GM12878 (cell line): ENCODE results near the gene LHB. TPM values are rescaled to one million over a fixed set of nuclear protein-coding genes. Genes with fewer than 3 reads are reported as not detected.

Experiments used
- ATAC-seq: fragments of 200-7000 bp; cut with Tn5 transposase; 3 replicates; pipeline ENCODE4 v1.9.1; 2020; ENCODE audit warnings: mild to moderate bottlenecking, moderate library complexity
- BruUV-seq: library from RNA; stranded (reverse); fragments of 400-500 nt; replicated peaks from 2 replicates; lab custom pipeline; 2021; lab: Mats Ljungman, UMichigan
- CTCF ChIA-PET: fragments of 300-600 bp; sonication (Branson Sonifier 250); formaldehyde crosslinking; extraction: SDS; loops from one replicate; lab custom pipeline; 2021; ENCODE audit warnings: inconsistent platforms; lab: Yijun Ruan, JAX
- POLR2A ChIA-PET: fragments of 350-600 bp; formaldehyde crosslinking; extraction: SDS; loops from one replicate; lab custom pipeline; 2021; ENCODE audit warnings: inconsistent platforms; lab: Charles Lee
- RAD21 ChIA-PET: fragments of 300-600 bp; sonication (Branson Sonifier 250); formaldehyde crosslinking; loops from one replicate; lab custom pipeline; 2023; ENCODE audit warnings: antibody characterized with exemption; ENCODE audit not compliant: unreplicated experiment; lab: Charles Lee
- SMC1A ChIA-PET: fragments of 300-600 bp; sonication (Branson Sonifier 250); formaldehyde crosslinking; loops from one replicate; lab custom pipeline; 2023; ENCODE audit not compliant: unreplicated experiment, uncharacterized antibody; lab: Charles Lee
- DNase-seq: peaks from one replicate; pipeline ENCODE4 v3.0.0-alpha.2; 2011; ENCODE audit warnings: low read depth, low spot score
- FAIRE-seq: peaks from 3 replicates; lab custom pipeline; 2011; peaks lifted over from hg19 to GRCh38; lab: Jason Lieb, UNC
- H2AFZ ChIP-seq: 2 replicates; pipeline ENCODE4 v1.6.0; 2011; ENCODE audit warnings: low read depth, low read length, control low read depth; ENCODE audit not compliant: control insufficient read depth
- H3K27ac ChIP-seq: 2 replicates; pipeline ENCODE4 v1.5.1; 2011; ENCODE audit warnings: control low read depth; ENCODE audit not compliant: control insufficient read depth, insufficient read depth
- H3K27me3 ChIP-seq, 2 experiments: replicated peaks in 1 of 2; 2 replicates each; pipeline versions ENCODE4 v1.6.0 to v1.6.1; 2011; ENCODE audit warnings: low read length in 1 of 2; ENCODE audit not compliant: control insufficient read depth in 2 of 2, insufficient read depth in 2 of 2
- H3K36me3 ChIP-seq, 2 experiments: 2 replicates each; pipeline ENCODE4 v1.5.1; 2011; ENCODE audit warnings: low read length in 1 of 2; ENCODE audit not compliant: control insufficient read depth in 2 of 2, insufficient read depth in 2 of 2
- H3K4me1 ChIP-seq: 2 replicates; pipeline ENCODE4 v1.6.1; 2011; ENCODE audit warnings: mild to moderate bottlenecking, low read length, moderate library complexity, mixed read lengths; ENCODE audit not compliant: control insufficient read depth, insufficient read depth
- H3K4me2 ChIP-seq: 2 replicates; pipeline ENCODE4 v1.6.0; 2011; ENCODE audit warnings: control low read depth; ENCODE audit not compliant: control insufficient read depth, insufficient read depth
- H3K4me3 ChIP-seq: fragments of 200-600 bp; sonication (generic); 2 replicates; pipeline ENCODE4 v1.5.1; 2016
- H3K79me2 ChIP-seq: 2 replicates; pipeline ENCODE4 v1.6.0; 2011; ENCODE audit warnings: low read length; ENCODE audit not compliant: control insufficient read depth, insufficient read depth
- H3K9ac ChIP-seq: 2 replicates; pipeline ENCODE4 v1.8.0; 2011; ENCODE audit warnings: low read length, control low read depth, mixed read lengths; ENCODE audit not compliant: control insufficient read depth, insufficient read depth
- H3K9me3 ChIP-seq: replicated peaks from 3 replicates; pipeline ENCODE4 v1.5.1; 2011; ENCODE audit warnings: mild to moderate bottlenecking, low read length; ENCODE audit not compliant: control insufficient read depth, insufficient read depth
- H4K20me1 ChIP-seq: 2 replicates; pipeline ENCODE4 v1.6.0; 2011; ENCODE audit not compliant: control insufficient read depth, insufficient read depth
- E4F1 ChIP-seq: fragments of 450-650 bp; IDR thresholded peaks from 2 replicates; pipeline ENCODE4 v1.6.1; 2018; ENCODE audit warnings: borderline replicate concordance, mild to moderate bottlenecking; ENCODE audit not compliant: partially characterized antibody
- IKZF2 ChIP-seq, 2 experiments: fragments of 450-650 bp; IDR thresholded peaks; 2 replicates each; pipeline ENCODE4 v1.6.1; 2017; ENCODE audit warnings: mild to moderate bottlenecking in 2 of 2, moderate library complexity in 2 of 2
- RAD21 ChIP-seq: IDR thresholded peaks from 2 replicates; pipeline ENCODE4 v1.6.1; 2011; ENCODE audit warnings: mild to moderate bottlenecking, low read depth, low read length, moderate library complexity; ENCODE audit not compliant: insufficient read depth
- REST ChIP-seq: IDR thresholded peaks from 2 replicates; pipeline ENCODE4 v1.6.1; 2012; ENCODE audit warnings: mild to moderate bottlenecking, low read depth, low read length
- SMC3 ChIP-seq: IDR thresholded peaks from 2 replicates; pipeline ENCODE4 v1.6.1; 2011; ENCODE audit warnings: low read length, improper control_type of control experiment, borderline replicate concordance
- STAT3 ChIP-seq: IDR thresholded peaks from 2 replicates; pipeline ENCODE4 v1.6.1; 2011; ENCODE audit warnings: low read depth, low read length, improper control_type of control experiment
- ZNF24 ChIP-seq: fragments of 450-650 bp; IDR thresholded peaks from 2 replicates; pipeline ENCODE4 v1.6.1; 2017; ENCODE audit warnings: antibody characterized with exemption, mild to moderate bottlenecking
- ZZZ3 ChIP-seq: IDR thresholded peaks from 2 replicates; pipeline ENCODE4 v1.6.1; 2011; ENCODE audit warnings: low read depth; ENCODE audit not compliant: control insufficient read depth, insufficient read length
- WGBS: methylation state at CpG from one replicate; pipeline ENCODE4 v1.1.6; 2016; ENCODE audit warnings: low lambda C conversion rate; ENCODE audit not compliant: insufficient replicate concordance, insufficient coverage; ENCODE audit errors: missing lambda C conversion rate; 5-methylcytosine and 5-hydroxymethylcytosine counted together
- in situ Hi-C: fragments of 300-500 bp; cut with MboI; formaldehyde crosslinking; loops from 9 replicates; pipeline ENCODE4 v1.14.3; 2018; ENCODE audit warnings: mixed read lengths
- intact Hi-C: fragments of 100-400 bp; cut with micrococcal nuclease; formaldehyde crosslinking; loops from one replicate; pipeline ENCODE4 v1.14.2; 2022; ENCODE audit not compliant: unreplicated experiment
- polyA plus RNA-seq, 11 experiments: library from polyadenylated mRNA; depleted of rRNA in 4 of 11; unstranded in 6 of 11; stranded (reverse) in 5 of 11; fragments of >200 nt; fragmentation: Nextera tagmentation in 4 of 11; fragmentation: Illumina TruSeq in 1 of 11; extraction: Ambion mirVana in 4 of 11; extraction: Trizol in 1 of 11; gene quantifications; 1 replicate in 1 of 11; 2 replicates in 10 of 11; pipeline versions ENCODE4 v1.2.1 to v1.2.3, GENCODE V29; 2011 to 2016; ENCODE audit warnings: inconsistent platforms in 2 of 11, missing spikeins in 2 of 11, low read depth in 1 of 11
- total RNA-seq, 4 experiments: library from RNA; depleted of rRNA in 3 of 4; stranded (reverse); fragments of >200 nt in 3 of 4; fragmentation: Illumina TruSeq in 1 of 4; extraction: Trizol in 1 of 4; gene quantifications; 2 replicates each; pipeline versions ENCODE4 v1.2.1 to v1.2.3, GENCODE V29; 2013 to 2021
- TF ChIP-seq, protein P1 (sequence below), 3 experiments: IDR thresholded peaks in 2 of 3; conservative IDR thresholded peaks in 1 of 3; 2 replicates each; pipeline ENCODE4 v1.5.1; 2011; ENCODE audit warnings: low read depth in 3 of 3, low read length in 3 of 3, mild to moderate bottlenecking in 3 of 3, control low read depth in 2 of 3, moderate library complexity in 2 of 3, inconsistent platforms in 1 of 3, mixed read lengths in 1 of 3; ENCODE audit not compliant: control insufficient read depth in 2 of 3, insufficient read depth in 1 of 3; ENCODE audit errors: extremely low read depth in 1 of 3

Gene LHB
- total and polyA plus RNA-seq, 10 of the 15 experiments (the other 5 are each of a cell fraction or from before 2014, with no cell fraction given): 0.20 to 0.72 (median 0.46) TPM; not detected in 5

- TF ChIP-seq REST: no peak
- TF ChIP-seq, all 136 proteins: peak for 0
These were observed 12.8 kb downstream of the LHB start (continued) for GRCh38 chr19:49004133-49004532.

GRCh38 chr19:48999481-49000325 is 17.2 kb downstream of the LHB start:
- peak; percentile 77 for TF ChIP-seq ZNF24
- TF ChIP-seq SMC3: peak; percentile 49; the same call in 1 of the 2 replicates
- no peak for TF ChIP-seq E4F1
- peak; percentile 38 for TF ChIP-seq RAD21
- TF ChIP-seq IKZF2 (IDR thresholded peaks at IDR 0.05): no peak
- TF ChIP-seq, protein P1, sequence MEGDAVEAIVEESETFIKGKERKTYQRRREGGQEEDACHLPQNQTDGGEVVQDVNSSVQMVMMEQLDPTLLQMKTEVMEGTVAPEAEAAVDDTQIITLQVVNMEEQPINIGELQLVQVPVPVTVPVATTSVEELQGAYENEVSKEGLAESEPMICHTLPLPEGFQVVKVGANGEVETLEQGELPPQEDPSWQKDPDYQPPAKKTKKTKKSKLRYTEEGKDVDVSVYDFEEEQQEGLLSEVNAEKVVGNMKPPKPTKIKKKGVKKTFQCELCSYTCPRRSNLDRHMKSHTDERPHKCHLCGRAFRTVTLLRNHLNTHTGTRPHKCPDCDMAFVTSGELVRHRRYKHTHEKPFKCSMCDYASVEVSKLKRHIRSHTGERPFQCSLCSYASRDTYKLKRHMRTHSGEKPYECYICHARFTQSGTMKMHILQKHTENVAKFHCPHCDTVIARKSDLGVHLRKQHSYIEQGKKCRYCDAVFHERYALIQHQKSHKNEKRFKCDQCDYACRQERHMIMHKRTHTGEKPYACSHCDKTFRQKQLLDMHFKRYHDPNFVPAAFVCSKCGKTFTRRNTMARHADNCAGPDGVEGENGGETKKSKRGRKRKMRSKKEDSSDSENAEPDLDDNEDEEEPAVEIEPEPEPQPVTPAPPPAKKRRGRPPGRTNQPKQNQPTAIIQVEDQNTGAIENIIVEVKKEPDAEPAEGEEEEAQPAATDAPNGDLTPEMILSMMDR (IDR thresholded peaks at IDR 0.05 in 2 of 3, conservative IDR thresholded peaks at IDR 0.05 in 1 of 3; ENCODE audit: control insufficient read depth in 2 of 3, extremely low read depth in 1 of 3, insufficient read depth in 1 of 3, low read depth in 3 of 3, low read length in 3 of 3): peak; percentile 43 to 81 (median 65)
- no peak for TF ChIP-seq ZZZ3
- TF ChIP-seq STAT3: no peak
- ChIA-PET SMC1A (interaction anchor here (0.9 to 1.4 kb wide), 2 partner anchors 199 to 209 kb away, joined by 4 to 6 read pairs; no protein-coding TSS in a partner anchor), POLR2A (no interaction called here), CTCF (interaction anchor here (0.9 to 3.1 kb wide), 7 partner anchors 8 to 354 kb away, joined by 3 to 16 read pairs (median 4); partner anchors contain the start of gene CA11), RAD21 (interaction anchor here (0.6 to 0.9 kb wide), 2 partner anchors 209 to 224 kb away, joined by 3 read pairs; no protein-coding TSS in a partner anchor)
- H3K4me2 ChIP-seq: no peak overlapping the region
- no peaks in the 10 kb centered on the region for H3K27me3 ChIP-seq
- in situ Hi-C loops: no loop called here
- no peak overlapping the region for H3K27ac ChIP-seq
- H4K20me1 ChIP-seq: no peaks in the 10 kb centered on the region
- FAIRE-seq (peak; percentile 13), ATAC-seq (peak; percentile 84), DNase-seq (no peak)
- H2AFZ ChIP-seq: no peak overlapping the region
- H3K79me2 ChIP-seq: peaks cover 16% of the 10 kb centered on the region
- BruUV-seq: no TSS peak
- peaks cover 4% of the 10 kb centered on the region in 2 experiments for H3K36me3 ChIP-seq
- no peak overlapping the region for H3K9ac ChIP-seq
- no peak overlapping the region for H3K4me3 ChIP-seq
- H3K9me3 ChIP-seq: no peaks in the 10 kb centered on the region
- WGBS: 43% methylated on average over 16 of the region's 16 CpGs
- intact Hi-C loops: no loop called here
- no peaks in the 10 kb centered on the region for H3K4me1 ChIP-seq
